HG03196 (cell line): ENCODE data around the gene ABCA1.

Source experiments
- ATAC-seq: cut with Tn5 transposase; IDR thresholded peaks from one replicate; pipeline ENCODE4 v1.9.1; 2021; ENCODE audit not compliant: unreplicated experiment

Gene ABCA1

DNA sequence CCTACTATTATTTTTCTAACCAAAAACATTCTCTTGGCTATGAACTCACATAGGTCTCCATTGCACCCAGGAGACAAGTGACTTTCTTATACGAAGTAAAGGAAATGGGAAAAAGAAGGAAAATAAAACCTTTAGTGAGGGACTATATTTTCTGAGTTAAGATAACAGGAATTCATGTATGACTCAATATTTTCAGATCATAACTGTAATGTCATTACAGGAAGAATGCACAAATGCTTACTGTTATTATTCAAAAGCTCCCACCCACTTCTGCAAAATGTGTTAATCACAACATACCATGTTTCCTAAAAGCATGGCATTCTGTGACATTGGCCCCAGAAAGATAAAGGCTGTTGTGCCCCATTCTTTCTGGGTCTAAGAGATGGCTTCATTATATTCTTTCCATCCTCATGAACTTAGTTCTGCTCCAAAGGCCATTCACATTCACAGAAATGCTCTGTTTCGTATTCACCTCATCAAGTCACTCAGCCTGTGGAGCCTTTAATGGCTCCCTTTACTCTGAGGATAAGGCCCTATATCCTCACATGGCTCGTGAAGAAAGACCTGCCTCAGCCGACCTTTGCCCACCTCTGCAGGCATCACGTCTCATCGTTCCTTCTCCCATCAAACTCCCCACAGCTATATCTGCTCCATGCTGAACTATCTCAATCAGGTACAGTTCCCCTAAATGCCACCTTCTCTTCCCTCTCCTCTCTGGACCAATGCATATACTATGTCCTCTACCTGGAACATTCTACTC, 77.0 kb downstream of the ABCA1 start:
- ATAC-seq: no peak

DNA sequence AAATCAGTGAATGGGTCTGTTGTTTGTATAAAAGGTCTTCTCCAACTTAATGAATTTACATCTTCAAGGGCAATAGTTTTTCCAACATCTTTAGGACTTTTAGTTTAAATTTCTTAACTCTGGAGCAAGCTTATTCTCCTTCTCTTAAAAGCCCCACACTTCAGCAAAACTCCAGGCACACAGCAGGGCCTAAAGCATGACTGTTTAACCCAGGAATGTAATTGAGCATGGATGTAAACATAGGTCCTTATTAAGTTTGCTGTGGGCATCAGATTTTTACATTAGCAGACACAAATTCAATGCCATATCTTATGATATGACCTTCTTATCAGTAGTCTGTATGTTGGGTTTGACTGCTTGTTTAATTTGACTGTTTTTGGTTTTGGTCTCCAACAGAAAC, 78.9 kb downstream of the ABCA1 start:
- no peak for ATAC-seq

GRCh38 chr9:104844710-104845109, 83.2 kb downstream of the ABCA1 start:
- ATAC-seq: no peak

- no peak for ATAC-seq
Observed at GRCh38 chr9:104843644-104844240, 84.2 kb downstream of the ABCA1 start.

DNA sequence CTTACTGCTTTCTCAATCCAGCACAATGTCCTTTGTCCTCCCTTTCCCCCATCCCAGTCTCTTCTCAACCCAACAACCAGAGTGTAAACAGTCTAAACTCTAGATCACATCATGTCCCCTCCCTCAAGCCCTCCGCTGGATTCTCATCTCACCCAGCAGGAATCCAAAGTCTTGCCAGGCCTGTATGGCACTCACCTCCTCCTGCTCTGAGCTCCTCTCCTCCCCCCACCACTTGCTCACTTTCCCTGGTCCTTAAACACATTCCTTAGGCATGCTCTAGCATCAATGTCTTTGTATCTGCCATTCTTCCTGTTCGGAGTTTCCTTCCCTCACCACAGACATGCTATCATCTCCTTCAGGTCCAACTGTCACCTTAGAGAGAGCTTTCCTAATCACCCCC, 85.3 kb downstream of the ABCA1 start:
- no peak for ATAC-seq

DNA sequence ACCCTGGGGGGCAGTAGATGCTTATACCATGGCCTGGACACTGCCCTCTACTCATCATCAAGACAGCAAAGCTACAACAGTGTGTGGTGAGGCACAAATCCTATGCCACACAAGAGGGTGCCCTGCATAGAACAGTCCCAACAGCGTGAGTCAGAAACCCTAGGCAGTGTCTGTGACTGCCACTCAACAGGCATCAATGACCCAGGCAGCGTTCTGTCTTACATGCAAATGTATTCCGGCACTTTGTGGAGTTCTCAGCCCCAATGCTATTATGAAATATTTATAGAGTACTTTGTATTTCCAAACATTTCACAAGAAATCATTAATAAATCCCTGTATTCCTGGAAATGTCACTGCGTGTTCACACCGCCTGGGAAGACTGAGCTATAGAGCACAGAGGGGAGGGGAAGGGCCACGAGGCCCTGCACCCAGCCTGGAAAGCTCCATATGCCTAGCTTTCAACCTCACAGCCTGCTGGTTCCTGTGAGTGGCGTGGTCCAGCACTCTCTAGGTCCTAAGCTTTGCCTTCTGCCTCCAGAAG, 86.3 kb downstream of the ABCA1 start:
- ATAC-seq: no peak

GRCh38 chr9:104838958-104839357, 89.0 kb downstream of the ABCA1 start:
- ATAC-seq: no peak

GRCh38 chr9:104836767-104837166, 91.2 kb downstream of the ABCA1 start:
- ATAC-seq: no peak

DNA sequence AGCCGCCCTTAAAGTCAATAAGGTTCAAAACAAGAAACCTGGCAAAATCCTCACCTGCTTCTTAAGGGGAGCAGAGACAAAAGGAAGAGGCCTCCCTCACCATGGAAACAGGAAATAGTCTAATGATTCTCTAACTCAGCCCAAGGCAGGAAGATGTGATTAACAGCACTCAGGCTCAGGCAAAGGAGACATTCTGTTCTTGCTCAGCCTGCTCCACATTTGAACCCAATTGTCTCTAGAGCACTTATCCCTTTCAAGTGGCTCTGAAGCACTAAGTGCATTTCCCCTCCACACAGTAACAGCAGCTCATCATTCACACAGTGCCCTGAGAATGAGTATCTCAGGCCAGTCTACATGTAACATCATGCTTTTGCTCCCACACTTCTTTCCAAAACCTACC, 91.7 kb downstream of the ABCA1 start:
- peak; percentile 56 for ATAC-seq

DNA sequence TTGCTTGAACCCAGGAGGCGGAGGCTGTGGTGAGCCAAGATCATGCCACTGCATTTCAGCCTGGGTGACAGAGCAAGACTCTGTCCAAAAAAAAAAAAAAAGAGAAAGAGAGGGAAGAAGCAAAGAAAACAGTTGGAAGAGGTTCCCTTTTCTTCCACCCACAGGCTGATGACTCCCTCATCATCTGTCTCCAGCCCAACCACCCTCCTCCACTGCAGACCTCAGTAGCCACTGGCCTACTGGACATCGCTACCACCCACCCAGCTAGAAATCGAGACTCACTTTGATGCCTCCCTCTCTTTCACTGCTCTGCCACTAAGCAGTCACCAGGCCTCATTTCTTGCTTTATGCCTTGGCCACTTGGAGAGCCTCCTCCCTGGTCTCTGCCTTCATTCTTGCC, 92.8 kb downstream of the ABCA1 start:
- ATAC-seq: no peak

DNA sequence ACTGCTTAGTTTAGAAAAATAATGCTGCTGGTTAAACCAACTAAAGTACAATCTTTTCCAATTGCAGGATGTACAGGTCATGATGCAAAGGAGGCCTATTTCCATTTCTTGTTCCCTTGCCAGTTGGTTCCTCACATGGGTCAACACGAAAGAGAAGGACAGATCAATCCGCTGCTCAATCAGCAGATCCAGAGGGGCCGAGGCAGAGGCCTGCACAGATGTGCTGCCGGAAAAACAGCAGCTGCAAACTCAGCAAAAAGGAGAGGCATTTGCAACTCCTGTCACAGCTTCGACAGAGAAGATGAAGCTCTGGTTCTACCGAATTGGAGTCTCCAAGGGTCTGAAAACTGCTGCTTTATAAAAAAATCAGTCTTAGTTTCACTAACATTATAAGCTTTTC, 94.3 kb downstream of the ABCA1 start:
- no peak for ATAC-seq

DNA sequence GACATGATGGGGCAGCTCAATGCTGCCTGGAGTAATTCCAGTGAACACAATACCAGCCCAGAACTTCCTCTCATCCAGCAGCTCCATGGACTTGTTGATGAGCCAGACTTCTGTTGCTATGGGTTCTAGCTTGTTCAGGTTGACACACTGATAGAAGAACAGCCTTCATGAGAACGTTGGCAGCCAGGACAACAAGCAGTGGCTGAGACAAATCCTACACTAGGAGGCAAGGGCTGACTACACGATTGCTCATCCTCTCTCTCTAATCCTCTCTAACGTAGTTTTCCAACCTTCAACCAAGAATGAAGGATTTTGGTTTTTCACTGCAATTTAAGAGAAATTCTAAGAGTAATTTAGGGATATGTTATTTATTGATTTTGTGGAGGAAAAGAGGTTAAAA, 96.3 kb downstream of the ABCA1 start:
- no peak for ATAC-seq

GRCh38 chr9:104826911-104827310, 101.0 kb downstream of the ABCA1 start:
- ATAC-seq: no peak

DNA sequence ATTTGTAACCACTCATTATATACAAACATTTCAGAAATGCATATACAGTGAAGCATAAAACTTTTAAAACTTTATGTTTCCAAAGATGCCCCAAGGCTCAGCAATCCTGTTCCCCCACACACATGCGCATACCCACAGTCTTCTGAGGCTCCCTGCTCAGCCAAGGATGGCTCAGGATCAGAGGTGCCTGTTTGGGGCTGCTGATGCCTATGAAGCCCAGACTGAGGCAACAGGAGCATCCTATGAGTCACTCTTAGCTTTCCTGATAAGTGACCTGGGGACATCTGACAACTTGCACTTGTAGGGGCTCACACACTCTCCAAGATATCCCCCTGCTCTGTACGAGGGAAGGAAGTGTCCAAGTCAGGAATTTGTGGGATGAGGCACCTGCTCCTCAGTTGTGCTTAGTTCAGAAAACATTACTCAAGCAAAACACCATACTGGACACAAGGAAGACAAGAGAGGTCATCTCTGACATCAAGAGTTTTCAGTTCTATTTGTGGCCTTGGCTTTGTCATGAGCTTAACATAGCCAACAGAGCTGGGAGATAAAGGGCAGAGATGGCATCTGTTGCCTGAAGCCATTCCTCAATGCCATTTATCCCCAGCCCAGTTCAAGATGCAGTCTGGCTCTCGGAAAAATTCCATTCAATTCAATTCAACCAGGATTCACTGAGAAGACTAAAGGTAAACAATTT, 101.7 kb downstream of the ABCA1 start:
- no peak for ATAC-seq

GRCh38 chr9:104820336-104820735, 107.6 kb downstream of the ABCA1 start:
- no peak for ATAC-seq

DNA sequence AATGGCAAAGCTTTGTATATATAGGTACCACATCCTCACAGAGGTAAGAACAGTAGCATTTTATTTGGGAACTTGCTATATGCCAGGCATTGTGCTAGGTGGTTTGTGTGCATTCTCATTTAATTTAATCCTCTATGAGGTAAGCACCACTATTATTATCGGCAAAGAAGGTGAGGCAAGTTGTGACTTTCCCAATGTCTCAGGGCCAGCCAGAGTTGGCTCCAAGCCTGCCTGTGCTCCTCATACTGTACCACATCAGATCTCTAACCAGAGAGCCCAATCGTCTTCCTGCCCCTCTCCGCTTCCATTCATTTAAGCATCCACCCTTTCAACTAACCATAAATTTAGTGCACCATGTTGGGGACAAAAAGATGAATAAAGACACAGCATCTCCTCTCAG, 108.9 kb downstream of the ABCA1 start:
- ATAC-seq: no peak

GRCh38 chr9:104817437-104817836, 110.5 kb downstream of the ABCA1 start:
- ATAC-seq: no peak

DNA sequence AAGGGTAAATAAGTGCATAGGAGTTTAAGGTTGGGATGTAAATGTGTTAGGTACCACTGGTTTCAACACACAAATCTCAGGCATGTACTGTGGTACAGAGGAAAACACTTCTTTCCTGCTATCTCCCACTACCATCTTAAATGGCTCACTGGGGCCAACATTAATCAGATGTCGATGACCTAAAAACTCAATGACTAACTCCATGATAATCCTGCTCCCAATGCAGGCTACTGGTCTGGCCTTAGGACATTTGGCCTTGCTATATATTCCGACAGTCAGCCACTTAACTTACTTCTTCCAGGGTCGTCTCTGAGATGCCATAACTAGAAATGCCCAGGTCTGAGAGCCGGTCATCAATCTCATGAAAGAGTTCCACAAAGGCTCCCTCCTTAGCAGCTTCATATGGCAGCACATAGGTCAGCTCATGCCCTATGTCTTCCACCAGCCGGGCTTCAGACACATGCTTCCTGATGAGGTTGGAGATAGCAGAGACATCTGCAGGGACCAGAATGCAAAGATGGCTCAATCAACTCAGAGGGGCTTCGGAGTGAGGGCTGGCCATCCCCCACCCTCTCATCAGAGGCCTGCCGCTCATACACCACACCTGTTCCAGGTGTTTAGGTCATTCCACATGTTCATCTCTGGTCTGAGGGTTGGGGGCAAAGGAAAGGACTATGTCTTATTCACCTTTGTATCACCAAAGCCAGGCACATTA, 111.9 kb downstream of the ABCA1 start:
- no peak for ATAC-seq

DNA sequence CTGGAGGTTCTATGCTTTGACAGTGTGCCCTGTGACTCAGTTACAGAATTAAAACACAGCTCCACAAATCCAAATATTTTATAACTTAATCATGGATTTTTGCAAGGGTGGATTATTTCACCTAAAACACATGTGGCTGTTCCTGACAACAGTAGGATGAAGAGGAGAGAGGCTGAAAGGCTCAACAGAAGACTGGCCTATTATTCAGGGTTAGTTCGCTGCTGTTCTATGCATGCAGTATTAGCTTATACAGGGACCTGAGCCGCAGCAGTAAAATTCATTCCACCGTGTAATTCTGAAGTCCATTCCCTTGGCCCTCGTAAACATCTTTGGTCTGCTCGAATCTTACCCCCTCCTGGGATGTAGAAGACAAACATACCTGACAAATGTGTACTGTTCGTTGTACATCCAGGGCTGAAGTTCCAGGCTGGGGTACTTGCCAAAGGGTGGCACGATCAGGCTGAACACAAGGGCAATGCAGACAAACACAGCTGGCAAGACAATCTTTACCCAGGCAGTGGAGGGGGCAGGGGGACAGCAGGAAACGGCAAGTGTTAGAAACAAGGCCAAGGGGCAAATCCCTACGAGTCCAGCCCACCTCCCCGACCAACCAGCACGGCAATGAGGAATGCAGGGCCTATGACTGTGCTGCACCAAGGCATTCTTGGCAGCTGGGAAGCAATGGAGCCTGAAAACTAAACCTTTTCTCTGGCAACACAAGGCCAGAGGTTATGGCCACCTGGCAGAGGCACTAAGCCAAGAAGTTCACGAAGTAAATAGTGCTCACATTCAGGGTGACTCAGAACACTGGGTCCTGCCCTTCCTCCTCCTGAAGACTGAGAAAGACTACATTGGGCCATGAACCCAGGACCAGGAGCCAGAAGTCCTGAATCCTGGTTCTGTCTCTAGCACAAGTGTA, 117.3 kb downstream of the ABCA1 start:
- no peak for ATAC-seq

GRCh38 chr9:104808035-104808614, 119.8 kb downstream of the ABCA1 start:
- ATAC-seq: no peak
